Caco-2 (cell line): ENCODE data around the gene SLC12A5. TPM values are rescaled to one million over a fixed set of nuclear protein-coding genes. Genes with fewer than 3 reads are reported as not detected.

Experiments used
- BruUV-seq: library from RNA; stranded (reverse); fragments of 400-500 nt; replicated peaks from 2 replicates; lab custom pipeline; 2021; lab: Mats Ljungman, UMichigan
- CTCF ChIA-PET: fragments of 300-600 bp; sonication (Branson Sonifier 250); formaldehyde crosslinking; loops from one replicate; lab custom pipeline; 2022; ENCODE audit warnings: antibody characterized with exemption; lab: Charles Lee
- POLR2A ChIA-PET: fragments of 300-600 bp; sonication (Branson Sonifier 250); formaldehyde crosslinking; loops from one replicate; lab custom pipeline; 2022; ENCODE audit warnings: antibody characterized with exemption; lab: Charles Lee
- DNase-seq, 2 experiments: peaks; one replicate each; pipeline versions ENCODE4 v3.0.0 to v3.0.0-alpha.2; 2020 to 2022
- H3K27me3 ChIP-seq: replicated peaks from 2 replicates; pipeline ENCODE4 v1.6.0; 2011; ENCODE audit warnings: low read length; ENCODE audit not compliant: control insufficient read depth, insufficient read depth
- H3K36me3 ChIP-seq: 2 replicates; pipeline ENCODE4 v1.5.1; 2011; ENCODE audit warnings: low read length; ENCODE audit not compliant: control insufficient read depth, insufficient read depth
- H3K4me1 ChIP-seq: fragments of 250-450 bp; sonication (Bioruptor Pico); 2 replicates; pipeline ENCODE4 v1.5.1; 2020; ENCODE audit warnings: mild to moderate bottlenecking
- H3K4me3 ChIP-seq: 2 replicates; pipeline ENCODE4 v1.5.1; 2011; ENCODE audit warnings: low read depth, mild to moderate bottlenecking, control low read depth, low read length
- H3K9me3 ChIP-seq: fragments of 250-450 bp; sonication (Bioruptor Pico); 2 replicates; pipeline ENCODE4 v1.5.1; 2020; ENCODE audit warnings: mild to moderate bottlenecking, moderate library complexity
- H3K27ac Mint-ChIP-seq: one replicate; pipeline ENCODE4 v1.8.0; 2022; ENCODE audit warnings: mixed read lengths; ENCODE audit not compliant: unreplicated experiment
- H3K27me3 Mint-ChIP-seq: one replicate; pipeline ENCODE4 v1.8.0; 2022; ENCODE audit warnings: mixed read lengths; ENCODE audit not compliant: insufficient read depth, unreplicated experiment
- H3K36me3 Mint-ChIP-seq: one replicate; pipeline ENCODE4 v1.8.0; 2022; ENCODE audit warnings: mild to moderate bottlenecking, mixed read lengths; ENCODE audit not compliant: insufficient read depth, unreplicated experiment
- H3K4me1 Mint-ChIP-seq: one replicate; pipeline ENCODE4 v1.8.0; 2022; ENCODE audit warnings: low read depth, mixed read lengths; ENCODE audit not compliant: unreplicated experiment
- H3K4me3 Mint-ChIP-seq: one replicate; pipeline ENCODE4 v1.8.0; 2022; ENCODE audit warnings: mild to moderate bottlenecking, moderate library complexity, mixed read lengths; ENCODE audit not compliant: unreplicated experiment
- H3K9me3 Mint-ChIP-seq: one replicate; pipeline ENCODE4 v1.8.0; 2022; ENCODE audit warnings: mixed read lengths; ENCODE audit not compliant: unreplicated experiment
- intact Hi-C: fragments of 100-400 bp; cut with micrococcal nuclease; formaldehyde crosslinking; loops from one replicate; pipeline ENCODE4 v1.10.0; 2022; ENCODE audit not compliant: unreplicated experiment
- total RNA-seq: library from RNA; stranded (reverse); gene quantifications from 2 replicates; pipeline ENCODE4 v1.2.3, GENCODE V29; 2022
- TF ChIP-seq, protein P1 (sequence below), 2 experiments: fragments of 200-600 bp in 1 of 2; IDR thresholded peaks; 1 replicate in 1 of 2; 2 replicates in 1 of 2; pipeline versions ENCODE4 v1.5.1 to v1.8.0; 2011 to 2022; ENCODE audit warnings: antibody characterized with exemption in 1 of 2, control low read depth in 1 of 2, inconsistent platforms in 1 of 2, low read depth in 1 of 2, low read length in 1 of 2, mild to moderate bottlenecking in 1 of 2, moderate library complexity in 1 of 2; ENCODE audit not compliant: insufficient read depth in 1 of 2, severe bottlenecking in 1 of 2, unreplicated experiment in 1 of 2

The SLC12A5 gene
- total RNA-seq, 1 experiment from 2014 or later = 1.9 TPM

DNA sequence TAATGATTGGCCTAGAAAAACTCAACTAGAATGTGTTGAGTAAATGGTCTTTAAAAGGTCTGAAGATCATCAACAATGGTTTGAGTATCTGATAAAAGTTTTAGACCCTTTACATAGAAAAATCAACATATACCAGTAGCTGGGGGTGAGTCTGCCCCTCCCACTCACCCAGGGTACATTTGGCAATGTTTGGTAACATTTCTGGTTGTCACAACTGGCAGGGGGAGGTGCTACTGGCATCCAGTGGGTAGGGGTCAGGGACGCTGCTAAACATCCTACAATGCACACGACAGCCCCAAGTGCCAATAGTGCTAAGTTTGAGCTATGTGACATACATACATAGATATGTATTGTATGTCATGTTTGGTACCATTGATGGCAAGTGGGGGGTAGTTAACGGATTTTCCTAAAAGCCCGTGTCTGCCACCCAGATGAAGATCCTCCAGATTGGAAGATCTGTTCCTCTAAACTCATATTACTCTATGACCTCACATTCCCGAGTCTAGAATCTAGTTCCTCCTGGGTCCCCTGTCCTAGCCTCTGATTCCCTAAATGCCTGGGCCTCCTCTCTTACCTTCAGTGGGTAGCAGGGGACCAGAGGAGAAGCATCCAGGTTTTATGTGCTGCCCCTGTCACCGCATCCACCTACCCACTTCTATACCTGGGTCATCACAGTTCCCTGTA lies 22.9 kb upstream of the SLC12A5 start:
- TF ChIP-seq, protein P1, sequence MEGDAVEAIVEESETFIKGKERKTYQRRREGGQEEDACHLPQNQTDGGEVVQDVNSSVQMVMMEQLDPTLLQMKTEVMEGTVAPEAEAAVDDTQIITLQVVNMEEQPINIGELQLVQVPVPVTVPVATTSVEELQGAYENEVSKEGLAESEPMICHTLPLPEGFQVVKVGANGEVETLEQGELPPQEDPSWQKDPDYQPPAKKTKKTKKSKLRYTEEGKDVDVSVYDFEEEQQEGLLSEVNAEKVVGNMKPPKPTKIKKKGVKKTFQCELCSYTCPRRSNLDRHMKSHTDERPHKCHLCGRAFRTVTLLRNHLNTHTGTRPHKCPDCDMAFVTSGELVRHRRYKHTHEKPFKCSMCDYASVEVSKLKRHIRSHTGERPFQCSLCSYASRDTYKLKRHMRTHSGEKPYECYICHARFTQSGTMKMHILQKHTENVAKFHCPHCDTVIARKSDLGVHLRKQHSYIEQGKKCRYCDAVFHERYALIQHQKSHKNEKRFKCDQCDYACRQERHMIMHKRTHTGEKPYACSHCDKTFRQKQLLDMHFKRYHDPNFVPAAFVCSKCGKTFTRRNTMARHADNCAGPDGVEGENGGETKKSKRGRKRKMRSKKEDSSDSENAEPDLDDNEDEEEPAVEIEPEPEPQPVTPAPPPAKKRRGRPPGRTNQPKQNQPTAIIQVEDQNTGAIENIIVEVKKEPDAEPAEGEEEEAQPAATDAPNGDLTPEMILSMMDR (IDR thresholded peaks at IDR 0.05; ENCODE audit: insufficient read depth in 1 of 2, low read depth in 1 of 2, low read length in 1 of 2, severe bottlenecking in 1 of 2, unreplicated experiment in 1 of 2) = no peak
- H3K36me3 Mint-ChIP-seq = no peaks in the 10 kb centered on the region
- H3K9me3 Mint-ChIP-seq = no peaks in the 10 kb centered on the region
- ChIA-PET POLR2A (no interaction called here), CTCF (no interaction called here)
- peaks cover 42% of the 10 kb centered on the region for H3K27me3 Mint-ChIP-seq
- Histone ChIP-seq H3K4me3 (no peak overlapping the region), H3K9me3 (no peaks in the 10 kb centered on the region), H3K27me3 (no peaks in the 10 kb centered on the region), H3K4me1 (no peaks in the 10 kb centered on the region), H3K36me3 (no peaks in the 10 kb centered on the region)
- no peak for DNase-seq
- H3K4me3 Mint-ChIP-seq = no peak overlapping the region
- no peaks in the 10 kb centered on the region for H3K4me1 Mint-ChIP-seq
- H3K27ac Mint-ChIP-seq = no peak overlapping the region
- intact Hi-C loops = no loop called here
- BruUV-seq = no TSS peak

DNA sequence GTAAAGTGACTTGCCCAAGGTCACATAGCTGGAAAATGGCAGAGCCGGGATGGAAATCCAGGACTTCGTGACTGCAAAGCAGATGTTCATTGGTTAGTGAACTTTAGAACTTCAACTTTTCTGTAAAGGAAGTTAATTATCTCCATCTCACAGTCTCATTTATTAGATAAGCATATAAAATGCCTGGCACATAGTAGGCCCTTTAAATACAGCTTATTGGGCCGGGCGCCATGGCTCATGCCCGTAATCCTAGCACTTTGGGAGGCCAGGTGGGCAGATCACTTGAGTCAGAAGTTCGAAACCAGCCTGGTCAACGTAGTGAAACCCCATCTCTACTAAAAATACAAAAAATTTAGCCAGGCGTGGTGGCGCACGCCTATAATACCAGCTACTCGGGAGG lies 22.1 kb upstream of the SLC12A5 start:
- no peak overlapping the region for H3K4me3 Mint-ChIP-seq
- peaks cover 7% of the 10 kb centered on the region for H3K9me3 Mint-ChIP-seq
- no peak for DNase-seq
- H3K27me3 ChIP-seq = no peaks in the 10 kb centered on the region; the same call in 1 of the 2 replicates
- no peak overlapping the region for H3K27ac Mint-ChIP-seq
- POLR2A ChIA-PET = no interaction called here
- no peak overlapping the region for H3K4me3 ChIP-seq
- H3K36me3 ChIP-seq = no peaks in the 10 kb centered on the region
- H3K36me3 Mint-ChIP-seq = peaks cover 4% of the 10 kb centered on the region
- H3K9me3 ChIP-seq = no peaks in the 10 kb centered on the region
- H3K4me1 Mint-ChIP-seq = no peaks in the 10 kb centered on the region
- H3K4me1 ChIP-seq = no peaks in the 10 kb centered on the region
- CTCF ChIA-PET = no interaction called here
- BruUV-seq = no TSS peak
- TF ChIP-seq, protein P1 (IDR thresholded peaks at IDR 0.05; ENCODE audit: insufficient read depth in 1 of 2, low read depth in 1 of 2, low read length in 1 of 2, severe bottlenecking in 1 of 2, unreplicated experiment in 1 of 2) = no peak
- H3K27me3 Mint-ChIP-seq = peaks cover 50% of the 10 kb centered on the region
- intact Hi-C loops = no loop called here

DNA sequence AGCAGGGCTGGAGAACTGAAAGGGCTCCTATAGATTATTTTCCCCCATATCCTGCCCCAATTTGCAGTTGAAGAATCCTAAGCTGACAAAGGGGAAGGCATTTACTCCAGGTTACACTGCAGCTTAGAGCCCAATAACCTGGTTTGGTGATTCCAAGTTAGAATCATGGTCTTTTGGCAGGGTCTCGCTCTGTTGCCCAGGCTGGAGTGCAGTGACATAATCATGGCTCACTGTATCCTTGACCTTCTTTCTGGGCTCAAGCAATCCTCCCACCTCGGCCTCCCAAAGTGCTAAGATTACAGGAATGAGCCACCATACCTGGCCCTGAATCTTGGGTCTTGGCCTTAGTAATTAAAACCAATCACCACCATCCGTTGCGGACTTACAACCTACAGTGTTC lies 21.3 kb upstream of the SLC12A5 start:
- Mint-ChIP-seq H3K27ac (no peak overlapping the region), H3K27me3 (peaks cover 51% of the 10 kb centered on the region), H3K4me3 (no peak overlapping the region), H3K4me1 (no peaks in the 10 kb centered on the region), H3K9me3 (peaks cover 9% of the 10 kb centered on the region), H3K36me3 (peaks cover 4% of the 10 kb centered on the region)
- no TSS peak for BruUV-seq
- ChIA-PET CTCF (no interaction called here), POLR2A (no interaction called here)
- intact Hi-C loops = no loop called here
- no peak for DNase-seq
- TF ChIP-seq, protein P1 (IDR thresholded peaks at IDR 0.05; ENCODE audit: insufficient read depth in 1 of 2, low read depth in 1 of 2, low read length in 1 of 2, severe bottlenecking in 1 of 2, unreplicated experiment in 1 of 2) = no peak
- H3K4me1 ChIP-seq = no peaks in the 10 kb centered on the region
- no peaks in the 10 kb centered on the region for H3K36me3 ChIP-seq
- H3K27me3 ChIP-seq = no peaks in the 10 kb centered on the region; the same call in 1 of the 2 replicates
- H3K4me3 ChIP-seq = no peak overlapping the region
- no peaks in the 10 kb centered on the region for H3K9me3 ChIP-seq
